HEK293T (cell line): ENCODE measurements around the gene ZPBP2.
"Not testable (repeated sequence)": the region's sequence is repeated elsewhere in the genome, so short reads cannot be mapped to it uniquely, and the experiment has no call there.

Experiments
- CTCF ChIA-PET: fragments of 350-600 bp; formaldehyde crosslinking; extraction: SDS; loops from one replicate; lab custom pipeline; 2021; ENCODE audit warnings: antibody characterized with exemption, inconsistent platforms; lab: Yijun Ruan, JAX
- POLR2A ChIA-PET: fragments of 350-600 bp; formaldehyde crosslinking; extraction: SDS; loops from one replicate; lab custom pipeline; 2020; ENCODE audit warnings: antibody characterized with exemption, inconsistent platforms; lab: Yijun Ruan, JAX
- DNase-seq: peaks from one replicate; pipeline ENCODE4 v3.0.0; 2012; ENCODE audit warnings: mixed read lengths; ENCODE audit errors: extremely low spot score
- ARNT ChIP-seq: fragments of 450-650 bp; IDR thresholded peaks from 2 replicates; pipeline ENCODE4 v1.6.1; 2017; ENCODE audit warnings: mild to moderate bottlenecking
- BHLHE40 ChIP-seq: fragments of 450-650 bp; IDR thresholded peaks from 2 replicates; pipeline ENCODE4 v1.6.1; 2016; ENCODE audit warnings: mild to moderate bottlenecking, moderate library complexity, borderline replicate concordance
- CTBP1 ChIP-seq: fragments of 450-650 bp; IDR thresholded peaks from 2 replicates; pipeline ENCODE4 v1.6.1; 2016; ENCODE audit warnings: borderline replicate concordance
- ELF4 ChIP-seq: fragments of 450-650 bp; IDR thresholded peaks from 2 replicates; pipeline ENCODE4 v1.6.1; 2017; ENCODE audit warnings: antibody characterized with exemption
- FOXA1 ChIP-seq: fragments of 450-650 bp; IDR thresholded peaks from 2 replicates; pipeline ENCODE4 v1.6.1; 2016; ENCODE audit warnings: mild to moderate bottlenecking
- FOXK2 ChIP-seq: fragments of 450-650 bp; IDR thresholded peaks from 2 replicates; pipeline ENCODE4 v1.6.1; 2016; ENCODE audit warnings: mild to moderate bottlenecking
- FOXM1 ChIP-seq: fragments of 450-650 bp; IDR thresholded peaks from 2 replicates; pipeline ENCODE4 v1.6.1; 2017; ENCODE audit warnings: mild to moderate bottlenecking, borderline replicate concordance
- HDGF ChIP-seq: fragments of 450-650 bp; IDR thresholded peaks from 2 replicates; pipeline ENCODE4 v1.6.1; 2017; ENCODE audit warnings: antibody characterized with exemption, borderline replicate concordance
- L3MBTL2 ChIP-seq: fragments of 450-650 bp; conservative IDR thresholded peaks from 2 replicates; pipeline ENCODE4 v1.6.1; 2016; ENCODE audit warnings: mild to moderate bottlenecking
- LEF1 ChIP-seq: fragments of 450-650 bp; IDR thresholded peaks from 2 replicates; pipeline ENCODE4 v1.6.1; 2017; ENCODE audit warnings: mild to moderate bottlenecking, borderline replicate concordance
- NFRKB ChIP-seq: fragments of 450-650 bp; IDR thresholded peaks from 2 replicates; pipeline ENCODE4 v1.6.1; 2016; ENCODE audit warnings: mild to moderate bottlenecking, moderate library complexity
- SP1 ChIP-seq: fragments of 450-650 bp; IDR thresholded peaks from 2 replicates; pipeline ENCODE4 v1.6.1; 2017
- SUZ12 ChIP-seq: fragments of 450-650 bp; IDR thresholded peaks from 2 replicates; pipeline ENCODE4 v1.6.1; 2016; ENCODE audit warnings: mild to moderate bottlenecking
- TARDBP ChIP-seq: fragments of 450-650 bp; IDR thresholded peaks from 2 replicates; pipeline ENCODE4 v1.6.1; 2016
- ZNF384 ChIP-seq: fragments of 450-650 bp; IDR thresholded peaks from 2 replicates; pipeline ENCODE4 v1.6.1; 2016
- TF ChIP-seq, protein P1 (sequence below): fragments of 450-650 bp; IDR thresholded peaks from 2 replicates; pipeline ENCODE4 v1.6.1; 2016

ZPBP2 gene

GRCh38 chr17:39838057-39838456 lies 29.9 kb upstream of the ZPBP2 start:
- TF ChIP-seq FOXA1 (no peak), ZNF384 (no peak), CTBP1 (no peak), FOXK2 (no peak)
- TF ChIP-seq, protein P1, sequence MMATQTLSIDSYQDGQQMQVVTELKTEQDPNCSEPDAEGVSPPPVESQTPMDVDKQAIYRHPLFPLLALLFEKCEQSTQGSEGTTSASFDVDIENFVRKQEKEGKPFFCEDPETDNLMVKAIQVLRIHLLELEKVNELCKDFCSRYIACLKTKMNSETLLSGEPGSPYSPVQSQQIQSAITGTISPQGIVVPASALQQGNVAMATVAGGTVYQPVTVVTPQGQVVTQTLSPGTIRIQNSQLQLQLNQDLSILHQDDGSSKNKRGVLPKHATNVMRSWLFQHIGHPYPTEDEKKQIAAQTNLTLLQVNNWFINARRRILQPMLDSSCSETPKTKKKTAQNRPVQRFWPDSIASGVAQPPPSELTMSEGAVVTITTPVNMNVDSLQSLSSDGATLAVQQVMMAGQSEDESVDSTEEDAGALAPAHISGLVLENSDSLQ: no peak
- DNase-seq: no peak
- POLR2A ChIA-PET: no interaction called here
- CTCF ChIA-PET: no interaction called here

DNA sequence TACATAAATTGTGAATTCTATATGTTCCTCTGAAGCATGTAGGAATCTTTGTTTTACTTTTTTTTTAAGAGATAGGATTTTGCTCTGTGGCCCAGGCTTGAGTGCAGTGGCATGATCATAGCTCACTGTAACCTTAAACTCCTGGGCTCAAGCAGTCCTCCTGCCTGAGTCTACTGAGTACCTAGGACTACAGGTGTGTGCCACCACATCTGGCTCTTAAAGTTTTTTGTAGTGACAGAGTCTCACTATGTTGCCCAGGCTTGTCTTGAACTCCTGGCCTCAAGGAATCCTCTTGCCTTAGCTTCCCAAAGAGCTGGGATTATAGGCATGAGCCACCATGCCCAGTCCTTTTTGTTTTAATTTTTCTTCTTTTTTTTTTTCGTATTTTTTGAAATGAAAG lies 29.2 kb upstream of the ZPBP2 start:
- POLR2A ChIA-PET: no interaction called here
- TF ChIP-seq, protein P1: no peak
- TF ChIP-seq FOXM1 (no peak), HDGF (no peak), BHLHE40 (no peak), TARDBP (no peak), FOXA1 (no peak), NFRKB (no peak), ZNF384 (no peak), LEF1 (no peak), ELF4 (no peak), SUZ12 (no peak), CTBP1 (no peak), FOXK2 (no peak), ARNT (no peak)
- CTCF ChIA-PET: no interaction called here
- DNase-seq: no peak

DNA sequence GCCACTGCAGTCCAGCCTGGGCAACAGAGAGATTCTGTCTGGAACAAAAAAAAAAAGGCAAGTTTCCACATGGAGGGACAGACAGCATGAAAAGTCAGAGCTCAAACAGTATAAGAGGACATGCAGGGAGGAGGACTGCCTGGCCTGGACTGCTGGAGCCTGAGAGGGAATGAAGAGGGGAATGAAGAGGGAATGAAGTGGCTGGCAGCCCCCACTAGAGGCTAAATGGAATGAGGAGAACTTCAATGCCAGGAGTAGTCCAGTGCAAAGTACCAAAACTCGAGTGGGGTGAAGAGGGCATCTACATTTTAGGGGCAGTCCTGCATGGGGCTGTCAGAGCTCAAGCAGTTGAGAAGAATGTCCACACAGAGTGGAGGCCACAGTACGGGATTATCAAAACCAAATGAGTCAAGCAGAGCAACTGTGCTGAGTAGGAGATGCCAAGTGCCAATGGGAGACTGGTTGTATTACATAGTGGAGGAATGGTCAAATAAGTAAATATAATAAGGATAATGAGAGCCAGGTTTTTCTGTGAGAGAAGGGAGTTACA lies 26.8 kb upstream of the ZPBP2 start:
- no peak for TF ChIP-seq SUZ12
- no peak for TF ChIP-seq ELF4
- no peak for TF ChIP-seq HDGF
- no peak for TF ChIP-seq SP1
- no peak for TF ChIP-seq FOXM1
- TF ChIP-seq, protein P1: no peak
- TF ChIP-seq LEF1: no peak
- TF ChIP-seq NFRKB: no peak
- no peak for TF ChIP-seq FOXA1
- no peak for TF ChIP-seq BHLHE40
- TF ChIP-seq TARDBP: no peak
- TF ChIP-seq ZNF384: no peak
- no peak for TF ChIP-seq ARNT
- DNase-seq: no peak
- POLR2A ChIA-PET: no interaction called here
- CTCF ChIA-PET: no interaction called here

GRCh38 chr17:39845052-39845846 lies 22.8 kb upstream of the ZPBP2 start:
- TF ChIP-seq ZNF384 (peak; percentile 61; the same call in 1 of the 2 replicates), BHLHE40 (no peak)
- DNase-seq: no peak
- ChIA-PET POLR2A (no interaction called here), CTCF (no interaction called here)

DNA sequence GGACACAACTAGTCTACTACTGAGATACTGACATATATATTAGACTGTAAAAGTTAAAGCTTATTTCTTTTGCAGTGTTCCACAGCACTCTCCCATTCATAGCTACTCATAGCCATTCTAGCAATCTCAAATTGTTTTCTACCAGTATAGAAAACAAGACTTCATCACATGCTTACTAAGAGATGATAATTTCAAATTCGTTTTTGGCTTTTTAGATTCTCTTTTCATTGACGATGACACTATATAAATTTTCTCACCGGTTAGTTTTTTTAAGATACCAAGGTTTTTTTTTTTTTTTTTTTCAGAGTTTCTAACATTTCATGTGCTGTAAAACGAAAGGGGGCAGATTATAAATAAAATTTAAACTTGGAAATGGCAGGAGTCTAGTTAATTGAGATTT lies 21.8 kb upstream of the ZPBP2 start:
- DNase-seq: no peak
- POLR2A ChIA-PET: no interaction called here
- CTCF ChIA-PET: no interaction called here
- no peak for TF ChIP-seq SP1
- TF ChIP-seq NFRKB: no peak
- TF ChIP-seq SUZ12: no peak
- no peak for TF ChIP-seq BHLHE40
- no peak for TF ChIP-seq CTBP1
- no peak for TF ChIP-seq FOXA1
- no peak for TF ChIP-seq ZNF384
- no peak for TF ChIP-seq TARDBP
- TF ChIP-seq FOXM1: no peak
- no peak for TF ChIP-seq ELF4
- no peak for TF ChIP-seq L3MBTL2
- TF ChIP-seq, protein P1: no peak
- no peak for TF ChIP-seq HDGF

GRCh38 chr17:39848600-39848999 lies 19.4 kb upstream of the ZPBP2 start:
- ChIA-PET POLR2A (no interaction called here), CTCF (interaction anchor here (0.6 kb wide), 1 partner anchor 121 kb away, joined by 5 read pairs; no protein-coding TSS in a partner anchor)
- TF ChIP-seq BHLHE40 (no peak), HDGF (no peak), ELF4 (no peak), FOXM1 (no peak), SUZ12 (no peak), ZNF384 (no peak), TARDBP (no peak), ARNT (no peak), NFRKB (no peak), L3MBTL2 (no peak), SP1 (no peak), CTBP1 (no peak), FOXK2 (no peak)
- TF ChIP-seq, protein P1: no peak
- DNase-seq: no peak

DNA sequence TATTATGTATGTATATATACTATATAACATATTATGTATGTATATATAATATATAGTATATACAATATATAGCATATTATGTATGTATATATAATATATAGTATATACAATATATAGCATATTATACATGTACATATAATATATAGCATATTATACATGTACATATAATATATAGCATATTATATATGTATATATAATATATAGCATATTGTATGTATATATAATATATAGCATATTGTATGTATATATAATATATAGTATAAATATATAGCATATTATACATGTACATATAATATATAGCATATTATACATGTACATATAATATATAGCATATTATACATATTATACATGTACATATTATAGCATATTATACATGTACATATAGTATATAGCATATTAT lies 17.8 kb upstream of the ZPBP2 start:
- DNase-seq, CTCF ChIA-PET, POLR2A ChIA-PET: not testable (repeated sequence)
